NB4 (cell line): ENCODE data around the gene HSPA12A.

Experiments used
- DNase-seq: peaks from one replicate; pipeline ENCODE4 v3.0.0; 2010; ENCODE audit warnings: low read depth
- H3K4me3 ChIP-seq: one replicate; pipeline ENCODE4 v1.5.1; 2011; ENCODE audit warnings: mild to moderate bottlenecking, low read depth, low read length, moderate library complexity
- MYC ChIP-seq: IDR thresholded peaks from 2 replicates; pipeline ENCODE4 v1.6.1; 2011; ENCODE audit warnings: low read depth, low read length
- POLR2A ChIP-seq: IDR thresholded peaks from 2 replicates; pipeline ENCODE4 v1.6.1; 2011; ENCODE audit warnings: mild to moderate bottlenecking; ENCODE audit not compliant: insufficient read length; ENCODE audit errors: extremely low read depth
- TF ChIP-seq, protein P1 (sequence below): IDR thresholded peaks from 2 replicates; pipeline ENCODE4 v1.6.1; 2011; ENCODE audit warnings: low read depth, low read length
- TF ChIP-seq, protein P2 (sequence below): IDR thresholded peaks from one replicate; pipeline ENCODE4 v1.5.1; 2012; ENCODE audit warnings: low read depth, low read length

HSPA12A gene

DNA sequence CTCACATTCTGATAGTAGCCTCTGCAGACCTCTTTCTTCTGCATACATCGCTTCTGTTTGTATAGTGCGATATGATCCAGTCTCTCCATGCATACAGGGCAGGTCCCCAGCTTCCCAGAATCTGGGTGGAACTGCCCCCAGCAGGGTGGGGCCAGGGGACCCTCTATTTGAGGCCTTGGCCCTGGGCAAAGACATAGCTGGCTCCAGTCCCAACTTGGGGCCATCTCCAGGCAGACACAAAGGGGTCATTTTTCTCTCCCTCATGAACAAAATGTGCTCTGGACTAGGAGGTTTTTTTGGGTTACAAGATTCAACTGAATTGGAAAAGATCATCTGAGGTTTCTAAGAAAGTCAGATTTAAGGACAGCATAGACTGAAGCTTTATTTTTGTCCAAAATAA lies 21.1 kb upstream of the HSPA12A start:
- H3K4me3 ChIP-seq, result no peak overlapping the region
- no peak for DNase-seq
- no peak for TF ChIP-seq POLR2A
- TF ChIP-seq, protein P1, sequence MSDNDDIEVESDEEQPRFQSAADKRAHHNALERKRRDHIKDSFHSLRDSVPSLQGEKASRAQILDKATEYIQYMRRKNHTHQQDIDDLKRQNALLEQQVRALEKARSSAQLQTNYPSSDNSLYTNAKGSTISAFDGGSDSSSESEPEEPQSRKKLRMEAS, result no peak
- TF ChIP-seq, protein P2, sequence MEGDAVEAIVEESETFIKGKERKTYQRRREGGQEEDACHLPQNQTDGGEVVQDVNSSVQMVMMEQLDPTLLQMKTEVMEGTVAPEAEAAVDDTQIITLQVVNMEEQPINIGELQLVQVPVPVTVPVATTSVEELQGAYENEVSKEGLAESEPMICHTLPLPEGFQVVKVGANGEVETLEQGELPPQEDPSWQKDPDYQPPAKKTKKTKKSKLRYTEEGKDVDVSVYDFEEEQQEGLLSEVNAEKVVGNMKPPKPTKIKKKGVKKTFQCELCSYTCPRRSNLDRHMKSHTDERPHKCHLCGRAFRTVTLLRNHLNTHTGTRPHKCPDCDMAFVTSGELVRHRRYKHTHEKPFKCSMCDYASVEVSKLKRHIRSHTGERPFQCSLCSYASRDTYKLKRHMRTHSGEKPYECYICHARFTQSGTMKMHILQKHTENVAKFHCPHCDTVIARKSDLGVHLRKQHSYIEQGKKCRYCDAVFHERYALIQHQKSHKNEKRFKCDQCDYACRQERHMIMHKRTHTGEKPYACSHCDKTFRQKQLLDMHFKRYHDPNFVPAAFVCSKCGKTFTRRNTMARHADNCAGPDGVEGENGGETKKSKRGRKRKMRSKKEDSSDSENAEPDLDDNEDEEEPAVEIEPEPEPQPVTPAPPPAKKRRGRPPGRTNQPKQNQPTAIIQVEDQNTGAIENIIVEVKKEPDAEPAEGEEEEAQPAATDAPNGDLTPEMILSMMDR, result no peak

DNA sequence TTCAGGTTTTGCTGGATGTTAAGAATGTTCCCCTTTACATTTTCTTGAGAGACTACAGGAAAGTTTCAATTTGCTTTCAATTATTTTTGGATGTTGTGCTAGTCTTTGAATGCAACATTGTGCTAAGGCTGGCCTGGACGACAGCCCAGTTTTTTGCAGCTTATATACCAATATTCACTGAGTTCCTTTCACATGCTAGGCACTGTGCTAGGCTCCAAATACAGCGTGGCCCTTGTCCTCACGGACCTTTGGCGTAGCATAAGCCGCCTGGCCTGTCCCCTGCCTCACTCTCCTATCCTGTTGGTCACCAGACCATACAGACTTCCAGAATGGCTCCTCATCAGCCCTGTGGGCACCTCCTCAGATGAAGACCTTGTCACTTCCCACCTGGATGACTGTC lies 19.5 kb upstream of the HSPA12A start:
- no peak for DNase-seq
- TF ChIP-seq, protein P2, result no peak
- TF ChIP-seq, protein P1, result no peak
- TF ChIP-seq MYC (no peak), POLR2A (no peak)
- H3K4me3 ChIP-seq, result no peak overlapping the region

DNA sequence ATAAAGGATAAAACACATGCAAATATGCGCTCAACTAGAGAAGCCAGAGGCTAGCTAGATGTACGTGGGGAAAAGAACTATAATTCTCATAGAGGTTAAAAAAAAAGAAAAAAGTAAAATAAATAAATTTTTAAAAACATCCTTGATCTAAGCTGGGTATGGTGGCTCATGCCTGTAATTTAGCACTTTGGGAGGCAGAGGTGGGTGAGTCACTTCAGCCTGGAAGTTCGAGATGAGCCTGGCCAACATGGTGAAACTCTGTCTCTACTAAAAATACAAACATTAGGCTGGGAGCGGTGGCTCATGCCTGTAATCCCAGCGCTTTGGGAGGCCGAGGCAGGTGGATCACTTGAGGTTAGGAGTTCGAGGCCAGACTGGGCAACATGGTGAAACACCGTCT lies 18.6 kb upstream of the HSPA12A start:
- DNase-seq, result no peak
- TF ChIP-seq, protein P2, result no peak
- TF ChIP-seq MYC (no peak), POLR2A (no peak)
- TF ChIP-seq, protein P1, result no peak
- no peak overlapping the region for H3K4me3 ChIP-seq

DNA sequence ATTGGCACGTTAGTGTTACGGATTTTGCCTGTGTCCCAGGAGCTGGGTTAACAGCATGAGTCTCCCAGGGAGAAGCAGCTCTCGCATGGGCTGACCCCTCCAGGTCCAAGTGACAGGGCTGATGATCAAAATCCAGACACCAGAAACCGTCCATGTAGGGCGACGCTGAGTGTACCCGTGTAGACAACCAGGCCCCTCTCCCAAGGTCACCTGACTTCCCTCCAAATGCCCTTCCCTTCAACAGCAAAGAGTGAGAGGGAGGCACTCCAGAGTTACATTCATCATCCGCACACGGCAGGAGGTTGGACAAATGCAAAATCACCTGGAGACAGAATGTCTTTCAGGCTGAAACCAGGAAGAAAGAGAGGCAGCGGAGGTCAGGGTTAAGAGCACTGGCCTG lies 14.9 kb upstream of the HSPA12A start:
- no peak overlapping the region for H3K4me3 ChIP-seq
- TF ChIP-seq, protein P2, result no peak
- TF ChIP-seq MYC (no peak), POLR2A (no peak)
- TF ChIP-seq, protein P1, result no peak
- DNase-seq, result no peak

DNA sequence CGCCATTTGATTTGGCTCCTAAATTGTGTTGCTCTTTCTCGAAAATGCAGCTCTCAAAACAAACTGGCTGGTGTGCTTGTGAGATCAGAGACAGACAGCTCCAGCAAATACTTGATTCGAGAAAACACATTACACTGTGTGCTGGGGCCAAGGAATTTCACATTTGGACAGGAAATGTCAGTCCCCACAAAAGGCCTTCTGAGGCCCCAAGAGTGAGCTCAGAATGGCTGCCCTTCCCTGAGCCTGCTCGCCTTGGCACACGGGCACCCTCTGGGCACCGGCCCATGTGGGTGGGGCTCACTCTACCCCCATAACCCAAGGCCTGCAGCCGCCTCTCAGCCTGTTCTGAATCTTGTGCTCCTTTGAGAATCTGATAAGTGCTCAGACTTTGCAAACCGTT lies 13.9 kb upstream of the HSPA12A start:
- TF ChIP-seq, protein P2, result no peak
- no peak for TF ChIP-seq POLR2A
- no peak for TF ChIP-seq MYC
- TF ChIP-seq, protein P1, result no peak
- H3K4me3 ChIP-seq, result no peak overlapping the region
- DNase-seq, result no peak

DNA sequence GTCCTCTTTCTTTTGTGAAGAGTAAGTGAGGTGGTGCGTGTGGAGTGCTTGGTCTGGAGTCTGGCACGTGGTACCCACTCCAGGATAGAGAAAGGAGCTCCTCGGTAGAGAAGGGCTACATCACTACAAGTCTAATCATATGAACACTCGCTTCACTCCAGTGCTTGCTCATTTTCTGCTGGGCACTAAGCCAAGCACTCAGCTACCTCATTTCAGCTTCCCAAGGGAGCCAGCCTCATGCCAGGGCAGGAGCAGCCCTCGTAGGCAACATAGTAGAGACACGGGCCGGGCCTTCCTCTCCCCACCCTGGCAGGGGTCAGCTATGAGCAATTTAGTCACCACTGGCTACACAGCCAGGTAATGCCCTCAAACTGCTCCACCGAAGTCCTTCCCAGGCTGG lies 11.4 kb upstream of the HSPA12A start:
- H3K4me3 ChIP-seq, result no peak overlapping the region
- TF ChIP-seq MYC (no peak), POLR2A (no peak)
- TF ChIP-seq, protein P2, result no peak
- TF ChIP-seq, protein P1, result no peak
- no peak for DNase-seq
